ENCODE results near the gene HNF4A. TPM values are rescaled to one million over a fixed set of nuclear protein-coding genes. Genes with fewer than 3 reads are reported as not detected.

HNF4A gene
- total and polyA plus RNA-seq, 7 donors: 0.27 to 124 (median 52.9) TPM; not detected in 2

DNA sequence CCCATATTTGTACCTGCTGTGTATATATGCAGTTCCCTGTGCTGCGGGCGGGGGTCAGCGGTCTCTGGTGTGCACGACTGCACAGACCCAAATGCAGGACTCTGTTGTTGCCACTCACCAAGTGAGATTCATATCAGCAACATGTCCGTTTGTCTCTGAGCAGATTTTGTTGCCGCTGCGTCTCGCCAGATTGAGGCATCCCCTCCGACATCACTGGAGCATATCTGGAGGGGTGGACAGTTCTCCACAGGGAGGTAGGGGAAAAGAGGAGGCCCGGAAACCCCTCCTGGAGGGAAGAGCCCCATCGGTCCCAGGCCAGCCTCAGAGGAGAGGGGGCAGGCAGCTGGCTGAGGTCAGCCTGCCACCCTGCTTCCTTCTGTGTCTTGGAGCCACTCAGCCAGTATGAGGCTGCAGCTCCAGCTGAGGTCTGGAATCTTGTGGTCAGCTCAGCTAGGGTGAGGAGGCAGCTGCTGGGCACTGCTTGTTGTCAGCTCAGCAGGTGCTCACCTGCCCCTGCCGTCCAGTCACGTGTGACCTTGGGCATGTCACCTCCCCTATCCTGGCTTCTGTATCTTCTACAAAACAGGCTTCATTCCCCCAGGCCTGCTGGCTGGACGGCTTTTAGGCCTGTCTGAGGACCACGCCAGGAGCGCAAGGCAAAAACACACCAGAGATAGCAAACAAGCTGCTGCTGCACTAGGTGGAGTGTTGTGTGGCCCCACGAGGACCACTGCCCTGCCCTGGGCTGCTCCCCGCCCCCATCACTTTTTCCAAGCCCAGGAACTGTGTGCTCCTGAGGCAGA, 47.1 kb downstream of the HNF4A start:
- H3K36me3 ChIP-seq: no peaks in the 10 kb centered on the region
- H3K4me3 ChIP-seq: no peak overlapping the region
- intact Hi-C loops (cut with DNase I): no loop called here
- DNase-seq: no peak
- TF ChIP-seq POLR2AphosphoS5 (IDR thresholded peaks at IDR 0.05) (no peak), POLR2A (IDR thresholded peaks at IDR 0.05) (no peak), EP300 (IDR thresholded peaks at IDR 0.05) (no peak)
- TF ChIP-seq, protein P1, sequence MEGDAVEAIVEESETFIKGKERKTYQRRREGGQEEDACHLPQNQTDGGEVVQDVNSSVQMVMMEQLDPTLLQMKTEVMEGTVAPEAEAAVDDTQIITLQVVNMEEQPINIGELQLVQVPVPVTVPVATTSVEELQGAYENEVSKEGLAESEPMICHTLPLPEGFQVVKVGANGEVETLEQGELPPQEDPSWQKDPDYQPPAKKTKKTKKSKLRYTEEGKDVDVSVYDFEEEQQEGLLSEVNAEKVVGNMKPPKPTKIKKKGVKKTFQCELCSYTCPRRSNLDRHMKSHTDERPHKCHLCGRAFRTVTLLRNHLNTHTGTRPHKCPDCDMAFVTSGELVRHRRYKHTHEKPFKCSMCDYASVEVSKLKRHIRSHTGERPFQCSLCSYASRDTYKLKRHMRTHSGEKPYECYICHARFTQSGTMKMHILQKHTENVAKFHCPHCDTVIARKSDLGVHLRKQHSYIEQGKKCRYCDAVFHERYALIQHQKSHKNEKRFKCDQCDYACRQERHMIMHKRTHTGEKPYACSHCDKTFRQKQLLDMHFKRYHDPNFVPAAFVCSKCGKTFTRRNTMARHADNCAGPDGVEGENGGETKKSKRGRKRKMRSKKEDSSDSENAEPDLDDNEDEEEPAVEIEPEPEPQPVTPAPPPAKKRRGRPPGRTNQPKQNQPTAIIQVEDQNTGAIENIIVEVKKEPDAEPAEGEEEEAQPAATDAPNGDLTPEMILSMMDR (IDR thresholded peaks at IDR 0.05): no peak
- H3K27ac ChIP-seq: no peak overlapping the region
- H3K27me3 ChIP-seq: peaks cover 0 to 8% (median 0%) of the 10 kb centered on the region in 3 donors
- H3K4me1 ChIP-seq: no peaks in the 10 kb centered on the region
- 19 to 68% methylated on average over 18 of the region's 18 CpGs for WGBS, 2 donors
- H3K9me3 ChIP-seq: no peaks in the 10 kb centered on the region

GRCh38 chr20:44403194-44404112, 48.0 kb downstream of the HNF4A start:
- no peaks in the 10 kb centered on the region for H3K4me1 ChIP-seq
- peaks cover 0 to 8% (median 0%) of the 10 kb centered on the region in 3 donors for H3K27me3 ChIP-seq
- no peak overlapping the region for H3K27ac ChIP-seq
- no peak overlapping the region for H3K4me3 ChIP-seq
- intact Hi-C loops (cut with DNase I): no loop called here
- no peaks in the 10 kb centered on the region for H3K36me3 ChIP-seq
- no peak for DNase-seq
- H3K9me3 ChIP-seq: no peaks in the 10 kb centered on the region
- TF ChIP-seq EP300 (IDR thresholded peaks at IDR 0.05): no peak
- no peak for TF ChIP-seq POLR2A (IDR thresholded peaks at IDR 0.05)
- TF ChIP-seq, protein P1 (IDR thresholded peaks at IDR 0.05): no peak
- TF ChIP-seq POLR2AphosphoS5 (IDR thresholded peaks at IDR 0.05): no peak
- 27 to 63% methylated on average over 11 of the region's 11 CpGs for WGBS, 2 donors

- intact Hi-C loops (cut with DNase I): no loop called here
- Histone ChIP-seq H3K27ac (no peak overlapping the region), H3K27me3 (peaks cover 0 to 6% (median 0%) of the 10 kb centered on the region in 3 donors), H3K9me3 (no peaks in the 10 kb centered on the region), H3K4me3 (no peak overlapping the region), H3K4me1 (no peaks in the 10 kb centered on the region), H3K36me3 (no peaks in the 10 kb centered on the region)
- 51 to 78% methylated on average over 21 of the region's 21 CpGs for WGBS, 2 donors
- DNase-seq: no peak
- TF ChIP-seq EP300 (IDR thresholded peaks at IDR 0.05) (no peak), POLR2AphosphoS5 (IDR thresholded peaks at IDR 0.05) (no peak), POLR2A (IDR thresholded peaks at IDR 0.05) (no peak)
- TF ChIP-seq, protein P1 (IDR thresholded peaks at IDR 0.05): no peak
Measured at GRCh38 chr20:44404204-44405181, 49.0 kb downstream of the HNF4A start.

DNA sequence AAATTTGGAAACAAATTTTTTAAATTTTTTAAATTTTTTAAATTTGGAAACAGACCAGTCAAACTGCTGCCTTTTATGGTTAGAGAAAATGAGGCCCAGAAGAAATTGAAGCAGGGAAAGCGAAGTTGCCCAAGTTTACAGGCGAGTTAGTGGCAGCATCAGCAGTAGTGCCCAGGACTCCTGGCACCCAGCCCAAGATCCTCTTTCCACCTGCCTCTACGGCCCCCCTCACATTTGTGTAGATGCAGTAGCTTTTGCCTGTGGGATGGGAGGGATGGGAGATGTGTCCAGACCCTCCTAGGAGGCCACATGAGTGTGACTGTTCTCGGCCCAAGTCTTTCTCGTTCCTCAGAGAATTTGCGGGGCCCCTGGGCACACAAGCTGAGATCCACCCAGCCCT, 49.8 kb downstream of the HNF4A start:
- no peak for DNase-seq
- intact Hi-C loops (cut with DNase I): no loop called here
- WGBS, 2 donors: 35 to 63% methylated on average over 6 of the region's 6 CpGs

More for the DNA sequence above, 49.8 kb downstream of the HNF4A start:
- Histone ChIP-seq H3K4me3 (no peak overlapping the region), H3K4me1 (no peaks in the 10 kb centered on the region), H3K27me3 (no peaks in the 10 kb centered on the region), H3K9me3 (no peaks in the 10 kb centered on the region), H3K27ac (no peak overlapping the region), H3K36me3 (no peaks in the 10 kb centered on the region)
- TF ChIP-seq POLR2AphosphoS5 (IDR thresholded peaks at IDR 0.05) (no peak), EP300 (IDR thresholded peaks at IDR 0.05) (no peak), POLR2A (IDR thresholded peaks at IDR 0.05) (no peak)
- TF ChIP-seq, protein P1 (IDR thresholded peaks at IDR 0.05): no peak

Measured in sigmoid colon (tissue), 7 donors.